Measurements from ENCODE around the gene OPA3. TPM values are rescaled to one million over a fixed set of nuclear protein-coding genes. Genes with fewer than 3 reads are reported as not detected.

Gene OPA3
- total and polyA plus RNA-seq, 10 of the 15 experiments (the other 5 are each of a cell fraction or from before 2014, with no cell fraction given) = 2.2 to 24.3 (median 13.3) TPM

DNA sequence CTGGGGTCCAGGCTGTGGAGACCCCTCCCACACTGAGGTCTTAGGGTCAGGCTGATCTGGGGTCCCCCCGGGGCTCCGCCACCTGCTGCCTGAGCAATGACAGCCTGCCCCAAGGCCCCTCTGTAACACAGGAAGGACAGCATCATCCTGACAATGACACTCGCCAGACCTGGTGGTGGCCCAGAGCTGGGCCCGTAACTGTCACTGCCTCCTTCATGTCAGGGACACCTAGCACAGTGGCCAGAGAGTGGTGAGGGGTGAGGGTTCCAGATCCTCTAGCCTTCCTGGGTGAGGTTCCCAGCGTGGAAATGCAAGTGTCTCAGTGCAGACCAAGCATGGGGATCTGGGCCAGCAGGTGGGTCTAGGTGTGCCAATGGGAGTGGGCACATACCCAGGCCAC lies 27.8 kb downstream of the OPA3 start (continued):
- no peak for TF ChIP-seq CUX1 (IDR thresholded peaks at IDR 0.05; ENCODE audit: insufficient replicate concordance, low read depth, low read length)
- no peak for TF ChIP-seq KAT2A (conservative IDR thresholded peaks at IDR 0.05; ENCODE audit: control insufficient read depth, low read depth, low read length)
- no peak for TF ChIP-seq FOXK2 (IDR thresholded peaks at IDR 0.05)
- no peak for TF ChIP-seq MTA3 (IDR thresholded peaks at IDR 0.05; ENCODE audit: borderline replicate concordance, low read length)
- TF ChIP-seq CBX3 (IDR thresholded peaks at IDR 0.05; ENCODE audit: borderline replicate concordance, low read depth) = no peak

DNA sequence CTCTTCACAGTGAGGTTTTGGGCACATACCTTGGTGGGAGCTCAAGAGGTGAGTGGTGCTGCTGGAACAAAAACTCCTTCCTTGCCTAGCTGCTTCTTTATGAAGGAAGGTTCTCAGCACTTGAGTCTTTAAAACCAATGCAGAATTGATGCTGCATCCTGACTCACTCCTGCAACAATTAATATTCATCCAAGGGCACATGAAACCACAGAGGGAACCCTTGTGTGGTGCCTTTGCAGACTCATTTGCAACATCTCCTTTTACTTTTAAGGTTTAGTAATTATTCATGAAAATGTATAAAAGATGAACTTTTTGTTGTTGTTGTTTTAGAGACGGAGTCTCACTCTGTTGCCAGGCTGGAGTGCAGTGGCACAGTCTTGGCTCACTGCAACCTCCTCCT lies 30.1 kb downstream of the OPA3 start:
- Histone ChIP-seq H3K27me3 (replicated peaks in 1 of 2; ENCODE audit: control insufficient read depth in 2 of 2, insufficient read depth in 2 of 2, low read length in 1 of 2) (no peaks in the 10 kb centered on the region), H3K9me3 (replicated peaks; ENCODE audit: control insufficient read depth, insufficient read depth, low read length) (no peaks in the 10 kb centered on the region), H4K20me1 (ENCODE audit: control insufficient read depth, insufficient read depth) (no peaks in the 10 kb centered on the region), H3K4me3 (no peak overlapping the region), H3K4me2 (ENCODE audit: control insufficient read depth, insufficient read depth) (no peak overlapping the region), H3K9ac (ENCODE audit: control insufficient read depth, insufficient read depth, low read length) (no peak overlapping the region), H3K4me1 (ENCODE audit: control insufficient read depth, insufficient read depth, low read length) (no peaks in the 10 kb centered on the region), H3K79me2 (ENCODE audit: control insufficient read depth, insufficient read depth, low read length) (no peaks in the 10 kb centered on the region), H3K27ac (ENCODE audit: control insufficient read depth, insufficient read depth) (no peak overlapping the region), H3K36me3 (ENCODE audit: control insufficient read depth in 2 of 2, insufficient read depth in 2 of 2, low read length in 1 of 2) (peaks cover 0 to 9% of the 10 kb centered on the region in 2 experiments; a peak in 2 of 4 replicates), H2AFZ (ENCODE audit: control insufficient read depth, low read depth, low read length) (no peak overlapping the region)
- BruUV-seq (replicated peaks) = no TSS peak
- RAD21 ChIA-PET (ENCODE audit: unreplicated experiment) = no interaction called here
- WGBS (ENCODE audit: insufficient coverage, insufficient replicate concordance, low lambda C conversion rate, missing lambda C conversion rate) = 93% methylated on average over 1 of the region's 1 CpG
- CTCF ChIA-PET = interaction anchor here (1.5 kb wide), 1 partner anchor 76 kb away, joined by 3 read pairs; no protein-coding TSS in a partner anchor
- no peak for DNase-seq (ENCODE audit: low read depth, low spot score)
- intact Hi-C loops (cut with micrococcal nuclease; ENCODE audit: unreplicated experiment) (no loop called here), in situ Hi-C loops (cut with MboI) (no loop called here)
- POLR2A ChIA-PET = interaction anchor here (0.5 kb wide), 1 partner anchor 91 kb away, joined by 5 read pairs; no protein-coding TSS in a partner anchor
- no peak for FAIRE-seq
- SMC1A ChIA-PET (ENCODE audit: uncharacterized antibody, unreplicated experiment) = interaction anchor here (1.0 kb wide), 1 partner anchor 202 kb away, joined by 3 read pairs; no protein-coding TSS in a partner anchor
- no peak for ATAC-seq
- TF ChIP-seq RBBP5 (conservative IDR thresholded peaks at IDR 0.05) (no peak), NBN (IDR thresholded peaks at IDR 0.05) (no peak), GABPA (IDR thresholded peaks at IDR 0.05; ENCODE audit: low read depth) (no peak), MEF2B (IDR thresholded peaks at IDR 0.05; ENCODE audit: partially characterized antibody, poor library complexity, severe bottlenecking) (no peak), STAT3 (IDR thresholded peaks at IDR 0.05; ENCODE audit: low read depth, low read length) (no peak), BMI1 (IDR thresholded peaks at IDR 0.05; ENCODE audit: borderline replicate concordance) (no peak), CBFB (IDR thresholded peaks at IDR 0.05; ENCODE audit: low read depth) (no peak), POLR2A (IDR thresholded peaks at IDR 0.05; ENCODE audit: low read depth, low read length) (no peak)
- TF ChIP-seq, protein P1, sequence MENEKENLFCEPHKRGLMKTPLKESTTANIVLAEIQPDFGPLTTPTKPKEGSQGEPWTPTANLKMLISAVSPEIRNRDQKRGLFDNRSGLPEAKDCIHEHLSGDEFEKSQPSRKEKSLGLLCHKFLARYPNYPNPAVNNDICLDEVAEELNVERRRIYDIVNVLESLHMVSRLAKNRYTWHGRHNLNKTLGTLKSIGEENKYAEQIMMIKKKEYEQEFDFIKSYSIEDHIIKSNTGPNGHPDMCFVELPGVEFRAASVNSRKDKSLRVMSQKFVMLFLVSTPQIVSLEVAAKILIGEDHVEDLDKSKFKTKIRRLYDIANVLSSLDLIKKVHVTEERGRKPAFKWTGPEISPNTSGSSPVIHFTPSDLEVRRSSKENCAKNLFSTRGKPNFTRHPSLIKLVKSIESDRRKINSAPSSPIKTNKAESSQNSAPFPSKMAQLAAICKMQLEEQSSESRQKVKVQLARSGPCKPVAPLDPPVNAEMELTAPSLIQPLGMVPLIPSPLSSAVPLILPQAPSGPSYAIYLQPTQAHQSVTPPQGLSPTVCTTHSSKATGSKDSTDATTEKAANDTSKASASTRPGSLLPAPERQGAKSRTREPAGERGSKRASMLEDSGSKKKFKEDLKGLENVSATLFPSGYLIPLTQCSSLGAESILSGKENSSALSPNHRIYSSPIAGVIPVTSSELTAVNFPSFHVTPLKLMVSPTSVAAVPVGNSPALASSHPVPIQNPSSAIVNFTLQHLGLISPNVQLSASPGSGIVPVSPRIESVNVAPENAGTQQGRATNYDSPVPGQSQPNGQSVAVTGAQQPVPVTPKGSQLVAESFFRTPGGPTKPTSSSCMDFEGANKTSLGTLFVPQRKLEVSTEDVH (IDR thresholded peaks at IDR 0.05; ENCODE audit: low read depth, partially characterized antibody) = no peak

Data from GM12878 (cell line).